Esophagus muscularis mucosa (tissue), 4 donors: Measurements from ENCODE around the gene MYBPC1.

Source experiments
- EP300 ChIP-seq: sonication (generic); formaldehyde crosslinking; IDR thresholded peaks from one replicate; pipeline ENCODE4 v1.6.1; 2017; ENCODE audit warnings: antibody characterized with exemption
- POLR2A ChIP-seq: fragments of 450-650 bp; IDR thresholded peaks from one replicate; pipeline ENCODE4 v1.6.1; 2017; ENCODE audit warnings: antibody characterized with exemption, moderate library complexity, mild to moderate bottlenecking, low read depth
- POLR2AphosphoS5 ChIP-seq, 2 donors: sonication (generic); formaldehyde crosslinking; IDR thresholded peaks; one replicate each; pipeline ENCODE4 v1.6.1; 2017; ENCODE audit warnings: antibody characterized with exemption in 2 of 2
- TF ChIP-seq, protein P1 (sequence below), 3 experiments: fragments of 200-600 bp in 2 of 3; fragments of 450-650 bp in 1 of 3; sonication (generic) in 2 of 3; IDR thresholded peaks; one replicate each; pipeline ENCODE4 v1.5.1; 2017 to 2019; ENCODE audit warnings: antibody characterized with exemption in 3 of 3, mild to moderate bottlenecking in 2 of 3, moderate library complexity in 1 of 3

DNA sequence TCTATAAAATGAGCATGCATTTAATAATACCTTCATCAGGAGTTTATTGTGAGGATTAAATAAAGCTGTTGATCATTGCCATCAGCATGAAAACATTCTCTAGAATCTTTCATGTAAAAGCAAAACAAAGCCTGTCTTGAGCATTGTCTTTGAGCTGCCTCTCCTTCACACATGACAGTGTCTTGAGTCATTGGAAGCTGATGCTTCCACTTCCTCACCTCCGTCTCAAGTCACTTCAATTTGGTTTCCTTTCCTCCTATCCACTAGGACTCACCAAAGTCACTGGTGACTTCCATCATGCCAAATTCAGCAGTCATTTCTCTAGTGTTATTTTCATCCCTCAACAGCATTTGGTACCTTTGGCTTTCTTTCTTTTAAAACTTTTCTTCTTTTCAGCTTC is 31.6 kb upstream of the MYBPC1 start:
- TF ChIP-seq, protein P1, sequence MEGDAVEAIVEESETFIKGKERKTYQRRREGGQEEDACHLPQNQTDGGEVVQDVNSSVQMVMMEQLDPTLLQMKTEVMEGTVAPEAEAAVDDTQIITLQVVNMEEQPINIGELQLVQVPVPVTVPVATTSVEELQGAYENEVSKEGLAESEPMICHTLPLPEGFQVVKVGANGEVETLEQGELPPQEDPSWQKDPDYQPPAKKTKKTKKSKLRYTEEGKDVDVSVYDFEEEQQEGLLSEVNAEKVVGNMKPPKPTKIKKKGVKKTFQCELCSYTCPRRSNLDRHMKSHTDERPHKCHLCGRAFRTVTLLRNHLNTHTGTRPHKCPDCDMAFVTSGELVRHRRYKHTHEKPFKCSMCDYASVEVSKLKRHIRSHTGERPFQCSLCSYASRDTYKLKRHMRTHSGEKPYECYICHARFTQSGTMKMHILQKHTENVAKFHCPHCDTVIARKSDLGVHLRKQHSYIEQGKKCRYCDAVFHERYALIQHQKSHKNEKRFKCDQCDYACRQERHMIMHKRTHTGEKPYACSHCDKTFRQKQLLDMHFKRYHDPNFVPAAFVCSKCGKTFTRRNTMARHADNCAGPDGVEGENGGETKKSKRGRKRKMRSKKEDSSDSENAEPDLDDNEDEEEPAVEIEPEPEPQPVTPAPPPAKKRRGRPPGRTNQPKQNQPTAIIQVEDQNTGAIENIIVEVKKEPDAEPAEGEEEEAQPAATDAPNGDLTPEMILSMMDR (IDR thresholded peaks at IDR 0.05): no peak
- TF ChIP-seq POLR2AphosphoS5 (IDR thresholded peaks at IDR 0.05) (no peak), POLR2A (no peak), EP300 (no peak)
